ACHN (cell line): ENCODE measurements around the gene ACAT2.
"Not testable (repeated sequence)": the region's sequence is repeated elsewhere in the genome, so short reads cannot be mapped to it uniquely, and the experiment has no call there.

Experiments
- DNase-seq: peaks from one replicate; pipeline ENCODE4 v3.0.0-alpha.2; 2015
- in situ Hi-C: cut with HindIII; loops from 2 replicates; pipeline ENCODE4 v1.10.0; 2017; ENCODE audit warnings: low sequenced_read_pairs, low pct_ligation_motif_present, low pct_unique_long_range_greater_than_20kb

Gene ACAT2

GRCh38 chr6:159728531-159728964 lies 33.3 kb upstream of the ACAT2 start:
- DNase-seq = no peak
- in situ Hi-C loops = no loop called here

DNA sequence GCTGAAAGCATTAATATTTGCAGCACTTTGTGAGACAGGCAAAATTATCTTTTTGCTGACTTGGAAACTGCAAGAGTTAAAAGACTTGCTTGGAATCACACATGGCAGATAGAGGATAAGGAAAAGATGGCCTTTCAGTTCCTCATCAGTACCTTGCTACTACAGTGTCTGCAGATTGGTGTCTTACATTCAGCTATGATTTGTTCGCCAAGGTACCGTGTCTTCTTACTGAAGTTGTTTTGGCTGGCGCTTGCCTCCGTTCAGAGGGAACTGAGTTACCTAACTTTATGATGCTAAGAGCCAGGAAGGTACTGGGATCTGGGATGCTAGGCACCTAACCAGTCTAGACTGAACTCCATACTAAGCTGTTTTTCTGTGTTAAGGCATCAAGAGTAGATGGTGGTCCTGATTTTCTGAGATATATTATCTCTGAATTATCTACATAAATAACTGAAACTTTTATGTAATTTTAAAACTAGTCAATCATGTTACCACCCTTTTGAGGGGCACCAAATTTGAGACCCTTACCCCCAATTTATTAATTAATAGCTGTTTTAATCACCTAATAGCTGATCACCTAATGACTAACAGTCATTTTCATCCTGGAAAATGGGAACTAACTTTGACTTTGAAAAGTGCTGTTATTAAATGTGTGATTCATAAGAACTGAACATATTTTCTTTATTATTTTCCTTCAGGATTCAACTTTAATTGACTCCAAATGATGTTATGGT lies 32.1 kb upstream of the ACAT2 start:
- DNase-seq = peak; percentile 2
- in situ Hi-C loops = no loop called here

DNA sequence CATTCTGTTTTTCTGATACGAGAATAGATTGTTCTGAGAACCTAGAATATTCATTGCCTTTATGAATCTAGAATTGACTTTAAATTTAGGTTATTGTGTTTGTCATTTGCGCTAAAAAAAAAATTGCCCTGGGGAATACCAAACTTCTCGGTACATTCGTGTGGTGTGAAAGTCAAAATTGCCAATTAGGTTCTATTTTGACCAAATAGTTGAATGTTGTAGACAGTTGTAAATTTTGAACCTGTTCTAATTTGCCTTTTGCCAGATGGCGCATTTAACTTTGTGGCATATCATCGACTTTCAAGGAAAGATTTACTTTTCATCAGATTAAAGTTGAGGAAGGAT lies 31.5 kb upstream of the ACAT2 start:
- in situ Hi-C loops = no loop called here
- DNase-seq = no peak

- DNase-seq, in situ Hi-C loops: not testable (repeated sequence)
Measured at GRCh38 chr6:159732550-159732949, 29.3 kb upstream of the ACAT2 start.

DNA sequence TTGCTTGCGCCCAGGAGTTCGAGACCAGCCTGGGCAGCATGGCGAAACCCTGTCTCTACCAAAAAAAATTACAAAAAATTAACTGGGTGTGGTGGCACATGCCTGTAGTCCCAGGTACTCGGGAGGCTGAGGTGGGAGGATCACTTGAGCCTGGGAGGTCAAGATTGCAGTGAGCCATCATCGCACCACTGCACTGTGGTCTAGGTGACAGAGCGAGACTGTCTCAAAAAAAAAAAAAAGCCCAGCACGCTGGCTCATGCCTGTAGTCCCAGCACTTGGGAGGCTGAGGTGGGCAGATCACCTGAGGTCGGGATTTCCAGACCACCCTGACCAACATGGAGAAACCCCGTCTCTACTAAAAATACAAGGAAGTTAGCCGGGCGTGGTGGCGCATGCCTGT lies 28.4 kb upstream of the ACAT2 start:
- in situ Hi-C loops, DNase-seq: not testable (repeated sequence)

GRCh38 chr6:159736908-159737307 lies 24.9 kb upstream of the ACAT2 start:
- DNase-seq = no peak
- in situ Hi-C loops = no loop called here

- DNase-seq = no peak
- in situ Hi-C loops = no loop called here
Measured at GRCh38 chr6:159739341-159739740, 22.5 kb upstream of the ACAT2 start.

- no peak for DNase-seq
- in situ Hi-C loops = no loop called here
Measured at GRCh38 chr6:159742165-159742564, 19.7 kb upstream of the ACAT2 start.

DNA sequence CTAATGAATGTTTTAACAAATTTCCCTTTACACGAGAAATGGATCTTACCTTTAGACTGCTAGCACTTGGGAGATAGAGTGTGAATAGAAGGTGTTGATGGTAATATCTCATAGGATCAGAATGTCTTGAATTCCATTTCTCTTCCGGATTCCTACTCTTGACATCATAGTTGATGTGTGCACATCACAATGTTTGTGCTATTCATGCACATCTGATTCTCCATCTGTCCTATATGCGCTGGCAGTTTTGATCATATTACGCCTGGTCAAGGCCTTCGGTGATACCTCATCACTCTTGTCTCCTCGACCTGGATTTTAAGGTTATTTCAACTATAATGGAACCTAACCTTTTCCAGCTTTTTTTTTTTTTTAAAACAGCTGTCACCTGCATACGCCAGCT lies 16.8 kb upstream of the ACAT2 start:
- DNase-seq = no peak
- in situ Hi-C loops = no loop called here

DNA sequence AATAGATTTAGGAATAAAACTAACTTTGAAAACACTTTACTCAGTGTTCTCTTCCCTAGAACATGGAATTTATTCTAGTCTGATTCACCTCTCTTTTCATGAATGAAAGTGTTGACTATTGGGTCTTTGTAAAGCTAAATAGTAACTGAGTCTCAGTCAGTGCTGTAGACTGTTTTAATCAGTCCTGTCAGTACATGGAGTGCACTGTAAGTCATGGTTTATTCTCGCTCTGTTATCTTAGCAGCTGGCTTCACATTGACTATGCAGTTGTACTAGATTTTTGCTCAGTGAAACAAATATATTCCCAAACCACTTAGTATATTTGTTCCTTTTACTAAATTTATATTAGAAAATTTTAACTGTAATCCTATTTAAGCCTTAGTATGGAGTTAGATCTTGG lies 15.1 kb upstream of the ACAT2 start:
- DNase-seq = no peak
- in situ Hi-C loops = no loop called here

- in situ Hi-C loops, DNase-seq: not testable (repeated sequence)
Measured at GRCh38 chr6:159748127-159748526, 13.7 kb upstream of the ACAT2 start.

GRCh38 chr6:159751448-159751847 lies 10.4 kb upstream of the ACAT2 start:
- in situ Hi-C loops = no loop called here
- no peak for DNase-seq

- in situ Hi-C loops = no loop called here
- no peak for DNase-seq
Measured at GRCh38 chr6:159753081-159753872, 8.6 kb upstream of the ACAT2 start.

GRCh38 chr6:159754401-159754800 lies 7.4 kb upstream of the ACAT2 start:
- no peak for DNase-seq
- in situ Hi-C loops = no loop called here

- in situ Hi-C loops = no loop called here
- no peak for DNase-seq
Measured at GRCh38 chr6:159754959-159755914, 6.6 kb upstream of the ACAT2 start.

DNA sequence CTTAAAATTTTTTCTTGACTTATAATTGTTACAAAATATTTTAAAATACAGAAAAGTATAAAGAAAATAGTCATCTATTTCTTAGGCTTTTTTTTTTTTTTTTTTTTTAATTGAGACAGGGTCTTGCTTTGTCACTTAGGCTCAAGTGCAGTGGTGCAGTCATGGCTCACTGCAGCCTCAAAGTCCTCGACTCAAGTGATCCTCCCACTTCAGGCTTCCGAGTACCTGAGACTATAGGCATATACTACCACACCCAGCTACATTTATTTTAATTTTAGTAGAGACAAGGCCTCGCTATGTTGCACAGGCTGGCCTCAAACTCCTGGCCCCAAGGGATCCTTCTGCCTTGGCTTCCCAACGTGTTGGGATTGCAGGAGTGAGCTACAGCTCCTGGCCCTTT lies 5.3 kb upstream of the ACAT2 start:
- in situ Hi-C loops = no loop called here
- DNase-seq = no peak

GRCh38 chr6:159758031-159759001 lies 3.5 kb upstream of the ACAT2 start:
- in situ Hi-C loops = no loop called here
- DNase-seq = peak; percentile 63

DNA sequence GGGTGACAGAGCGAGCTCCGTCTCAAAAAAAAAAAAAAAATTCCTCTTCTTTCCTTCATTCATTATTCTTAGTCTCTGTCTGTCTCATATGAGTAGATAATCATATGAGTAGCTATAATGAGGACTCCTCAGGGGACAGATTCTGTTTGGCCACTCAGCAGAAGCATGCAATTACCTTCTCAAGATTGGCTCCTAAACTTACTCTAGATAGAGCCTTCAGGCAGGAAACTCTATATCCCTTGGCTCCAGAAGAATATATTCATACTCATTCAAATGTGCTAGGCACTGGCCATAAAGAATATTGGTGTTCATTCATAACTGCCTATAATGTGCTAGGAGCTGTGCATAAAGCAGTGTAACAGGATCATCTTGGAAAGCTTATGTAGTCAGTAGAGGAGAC lies 2.2 kb upstream of the ACAT2 start:
- in situ Hi-C loops = no loop called here
- DNase-seq = no peak
